ENCODE results near the gene ZXDC. TPM values are rescaled to one million over a fixed set of nuclear protein-coding genes. Genes with fewer than 3 reads are reported as not detected.

The ZXDC gene
- total RNA-seq, 2 donors from 2014 or later: 20.4 to 28.5 TPM

GRCh38 chr3:126422571-126423091 lies 53.1 kb downstream of the ZXDC start:
- no peaks in the 10 kb centered on the region for H3K27me3 ChIP-seq
- H3K9ac ChIP-seq (ENCODE audit: low read depth in 2 of 2, low read length in 2 of 2): no peak overlapping the region
- H3K27ac ChIP-seq: no peak overlapping the region
- no peaks in the 10 kb centered on the region for H3K9me3 ChIP-seq
- TF ChIP-seq CTCF (IDR thresholded peaks at IDR 0.05): no peak
- no peaks in the 10 kb centered on the region for H3K4me1 ChIP-seq
- intact Hi-C loops (cut with DNase I): no loop called here
- no peak for DNase-seq
- no peak overlapping the region for H3K4me3 ChIP-seq
- no peaks in the 10 kb centered on the region for H3K36me3 ChIP-seq

GRCh38 chr3:126422121-126422520 lies 53.6 kb downstream of the ZXDC start:
- no peak for TF ChIP-seq CTCF (IDR thresholded peaks at IDR 0.05)
- no peak for DNase-seq
- Histone ChIP-seq H3K4me1 (no peaks in the 10 kb centered on the region), H3K4me3 (no peak overlapping the region), H3K27me3 (no peaks in the 10 kb centered on the region), H3K9me3 (no peaks in the 10 kb centered on the region), H3K27ac (no peak overlapping the region), H3K36me3 (no peaks in the 10 kb centered on the region), H3K9ac (ENCODE audit: low read depth in 2 of 2, low read length in 2 of 2) (no peak overlapping the region)
- intact Hi-C loops (cut with DNase I): no loop called here

- no peak overlapping the region for H3K9ac ChIP-seq (ENCODE audit: low read depth in 2 of 2, low read length in 2 of 2)
- no peak for DNase-seq
- no peaks in the 10 kb centered on the region for H3K4me1 ChIP-seq
- no peaks in the 10 kb centered on the region for H3K27me3 ChIP-seq
- H3K36me3 ChIP-seq: no peaks in the 10 kb centered on the region
- TF ChIP-seq CTCF (IDR thresholded peaks at IDR 0.05): no peak
- H3K4me3 ChIP-seq: no peak overlapping the region
- intact Hi-C loops (cut with DNase I): no loop called here
- no peak overlapping the region for H3K27ac ChIP-seq
- no peaks in the 10 kb centered on the region for H3K9me3 ChIP-seq
These were observed 54.0 kb downstream of the ZXDC start for GRCh38 chr3:126421573-126422119.

- DNase-seq: no peak
- H3K36me3 ChIP-seq: no peaks in the 10 kb centered on the region
- H3K4me1 ChIP-seq: no peaks in the 10 kb centered on the region
- no peaks in the 10 kb centered on the region for H3K9me3 ChIP-seq
- no peak overlapping the region for H3K9ac ChIP-seq (ENCODE audit: low read depth in 2 of 2, low read length in 2 of 2)
- intact Hi-C loops (cut with DNase I): no loop called here
- no peak overlapping the region for H3K27ac ChIP-seq
- peaks cover 4% of the 10 kb centered on the region for H3K27me3 ChIP-seq
- no peak overlapping the region for H3K4me3 ChIP-seq
- no peak for TF ChIP-seq CTCF (IDR thresholded peaks at IDR 0.05)
These were observed 55.6 kb downstream of the ZXDC start for GRCh38 chr3:126419886-126420786.

- no peak for DNase-seq
- Histone ChIP-seq H3K36me3 (no peaks in the 10 kb centered on the region), H3K4me3 (no peak overlapping the region), H3K27ac (no peak overlapping the region), H3K27me3 (peaks cover 4% of the 10 kb centered on the region), H3K9me3 (no peaks in the 10 kb centered on the region), H3K9ac (ENCODE audit: low read depth in 2 of 2, low read length in 2 of 2) (no peak overlapping the region), H3K4me1 (no peaks in the 10 kb centered on the region)
- no peak for TF ChIP-seq CTCF (IDR thresholded peaks at IDR 0.05)
- intact Hi-C loops (cut with DNase I): no loop called here
These were observed 56.5 kb downstream of the ZXDC start for GRCh38 chr3:126419151-126419703.

Measured in colonic mucosa (tissue), 4 donors.